GM23338 (cell line): Measurements from ENCODE around the gene MRPS10. TPM values are rescaled to one million over a fixed set of nuclear protein-coding genes. Genes with fewer than 3 reads are reported as not detected.

Experiments
- ATAC-seq: fragments of 200-7000 bp; cut with Tn5 transposase; 3 replicates; pipeline ENCODE4 v1.9.1; 2020
- DNase-seq: peaks from one replicate; pipeline ENCODE4 v3.0.0-alpha.2; 2015; ENCODE audit warnings: low spot score
- H2AFZ ChIP-seq: fragments of 200-600 bp; sonication (generic); 2 replicates; pipeline ENCODE4 v1.8.0; 2016; ENCODE audit warnings: antibody characterized with exemption, mild to moderate bottlenecking, moderate library complexity
- H3F3A ChIP-seq: fragments of 200-600 bp; sonication (generic); replicated peaks from 2 replicates; pipeline ENCODE4 v1.8.0; 2017; ENCODE audit warnings: antibody characterized with exemption, mixed run types, low read depth
- H3K27ac ChIP-seq: fragments of 200-600 bp; sonication (generic); 2 replicates; pipeline ENCODE4 v1.6.1; 2016; ENCODE audit warnings: low read depth
- H3K27me3 ChIP-seq: fragments of 200-600 bp; sonication (generic); 2 replicates; pipeline ENCODE4 v1.8.0; 2016; ENCODE audit warnings: mild to moderate bottlenecking, mixed run types, moderate library complexity; ENCODE audit not compliant: insufficient read depth
- H3K36me3 ChIP-seq: fragments of 200-600 bp; sonication (generic); 2 replicates; pipeline ENCODE4 v1.8.0; 2016; ENCODE audit warnings: mild to moderate bottlenecking; ENCODE audit not compliant: insufficient read depth
- H3K4me1 ChIP-seq: fragments of 200-600 bp; sonication (generic); 2 replicates; pipeline ENCODE4 v1.8.0; 2016; ENCODE audit warnings: mild to moderate bottlenecking, moderate library complexity; ENCODE audit not compliant: insufficient read depth
- H3K4me2 ChIP-seq: fragments of 200-600 bp; sonication (generic); 2 replicates; pipeline ENCODE4 v1.7.1; 2017; ENCODE audit warnings: mixed run types
- H3K4me3 ChIP-seq: fragments of 200-600 bp; sonication (generic); 2 replicates; pipeline ENCODE4 v1.6.1; 2016; ENCODE audit warnings: mixed run types
- H3K79me2 ChIP-seq: fragments of 200-600 bp; sonication (generic); replicated peaks from 2 replicates; pipeline ENCODE4 v1.8.0; 2017; ENCODE audit warnings: mild to moderate bottlenecking; ENCODE audit not compliant: insufficient read depth
- H3K9me2 ChIP-seq: fragments of 200-600 bp; sonication (generic); 2 replicates; pipeline ENCODE4 v1.8.0; 2017; ENCODE audit not compliant: insufficient read depth
- H4K20me1 ChIP-seq: fragments of 200-600 bp; sonication (generic); replicated peaks from 2 replicates; pipeline ENCODE4 v1.8.0; 2017; ENCODE audit warnings: mild to moderate bottlenecking; ENCODE audit not compliant: insufficient read depth
- H3K27ac Mint-ChIP-seq: 2 replicates; pipeline ENCODE4 v1.8.0; 2020; ENCODE audit warnings: inconsistent platforms, mild to moderate bottlenecking, moderate library complexity, mixed read lengths
- H3K27me3 Mint-ChIP-seq: 3 replicates; pipeline ENCODE4 v1.8.0; 2022; ENCODE audit warnings: low read depth, mild to moderate bottlenecking, moderate library complexity, mixed read lengths, inconsistent platforms; ENCODE audit not compliant: insufficient read depth, poor library complexity
- H3K36me3 Mint-ChIP-seq: 3 replicates; pipeline ENCODE4 v1.8.0; 2021; ENCODE audit warnings: low read depth, mild to moderate bottlenecking, inconsistent platforms, moderate library complexity, mixed read lengths
- H3K4me1 Mint-ChIP-seq: 3 replicates; pipeline ENCODE4 v1.8.0; 2020; ENCODE audit warnings: mild to moderate bottlenecking, inconsistent platforms, mixed read lengths
- H3K4me3 Mint-ChIP-seq: 3 replicates; pipeline ENCODE4 v1.8.0; 2021; ENCODE audit warnings: moderate library complexity, mild to moderate bottlenecking, inconsistent platforms, mixed read lengths
- H3K9me3 Mint-ChIP-seq: 3 replicates; pipeline ENCODE4 v1.8.0; 2020; ENCODE audit warnings: moderate library complexity, mild to moderate bottlenecking, inconsistent platforms, mixed read lengths
- CTCF ChIP-seq, 2 experiments: fragments of 200-600 bp in 1 of 2; sonication (generic) in 1 of 2; conservative IDR thresholded peaks; 2 replicates each; pipeline versions ENCODE4 v1.5.1 to v1.6.1; 2016 to 2017; ENCODE audit warnings: antibody characterized with exemption in 2 of 2, low read depth in 2 of 2, mild to moderate bottlenecking in 2 of 2, moderate library complexity in 1 of 2
- EZH2 ChIP-seq: fragments of 200-600 bp; sonication (generic); IDR thresholded peaks from one replicate; pipeline ENCODE4 v1.8.0; 2017; ENCODE audit warnings: antibody characterized with exemption, mild to moderate bottlenecking, low read depth; ENCODE audit not compliant: unreplicated experiment
- EZH2phosphoT487 ChIP-seq: fragments of 200-600 bp; sonication (generic); IDR thresholded peaks from one replicate; pipeline ENCODE4 v1.8.1; 2018; ENCODE audit warnings: antibody characterized with exemption; ENCODE audit not compliant: unreplicated experiment
- NANOG ChIP-seq: IDR thresholded peaks from 2 replicates; pipeline ENCODE4 v1.6.1; 2016; ENCODE audit warnings: antibody characterized with exemption, borderline replicate concordance
- POLR2AphosphoS5 ChIP-seq: IDR thresholded peaks from 2 replicates; pipeline ENCODE4 v1.6.1; 2016; ENCODE audit warnings: antibody characterized with exemption, low read depth
- STAT1 ChIP-seq: IDR thresholded peaks from one replicate; pipeline ENCODE4 v1.6.1; 2016; ENCODE audit warnings: antibody characterized with exemption; ENCODE audit not compliant: unreplicated experiment
- ZNF331 ChIP-seq: fragments of 250-450 bp; sonication (Bioruptor Pico); IDR thresholded peaks from 2 replicates; pipeline ENCODE4 v1.5.0; 2020; ENCODE audit warnings: low read depth, mild to moderate bottlenecking, moderate library complexity
- ZNF462 ChIP-seq: fragments of 250-450 bp; sonication (Bioruptor Pico); IDR thresholded peaks from 2 replicates; pipeline ENCODE4 v1.5.0; 2020; ENCODE audit warnings: mild to moderate bottlenecking, moderate library complexity
- polyA plus RNA-seq: library from polyadenylated mRNA; unstranded; fragments of >200 nt; fragmentation: Nextera tagmentation; extraction: Ambion mirVana; gene quantifications from 2 replicates; pipeline ENCODE4 v1.2.1, GENCODE V29; 2016
- total RNA-seq: library from RNA; depleted of rRNA; stranded (reverse); fragments of >200 nt; shearing (Covaris generic); gene quantifications from 2 replicates; pipeline ENCODE4 v1.2.3, GENCODE V29; 2014
- TF ChIP-seq, protein P1 (sequence below): IDR thresholded peaks from one replicate; pipeline ENCODE4 v1.6.1; 2018; ENCODE audit warnings: antibody characterized with exemption; ENCODE audit not compliant: unreplicated experiment

The MRPS10 gene
- total and polyA plus RNA-seq, 2 experiments from 2014 or later = 36.2 to 42.7 TPM

DNA sequence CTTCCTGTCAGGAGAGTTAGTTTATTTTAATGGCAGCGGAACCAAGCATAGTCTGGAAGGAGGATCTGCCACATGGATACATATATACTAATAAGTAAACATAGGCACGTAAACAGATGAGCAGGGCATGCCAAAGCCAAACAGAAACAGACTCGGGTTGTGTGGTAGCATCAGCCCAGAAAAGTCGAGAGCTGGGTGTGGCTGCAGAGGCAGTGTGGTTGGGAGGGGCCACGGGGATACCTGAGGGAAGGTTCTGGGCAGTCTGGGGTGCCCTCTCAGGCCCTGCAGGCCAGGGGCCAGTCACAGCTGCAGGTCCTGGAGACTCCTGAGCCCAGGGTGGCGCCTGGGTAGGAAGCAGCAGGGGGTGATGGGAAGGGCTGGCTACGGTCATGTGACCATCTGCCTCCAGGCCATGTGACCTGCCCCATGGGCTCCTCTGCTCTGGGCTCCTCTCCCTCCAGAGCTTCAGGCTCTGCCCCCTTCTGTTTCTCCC, 42.8 kb upstream of the MRPS10 start:
- Histone ChIP-seq H3K4me2 (peak overlapping the region; percentile 27; the same call in 1 of the 2 replicates), H3K4me3 (no peak overlapping the region), H3F3A (peaks cover 9% of the 10 kb centered on the region; the same call in 1 of the 2 replicates), H3K9me2 (peaks cover 7% of the 10 kb centered on the region; the same call in 1 of the 2 replicates), H4K20me1 (peaks cover 11% of the 10 kb centered on the region), H3K79me2 (no peaks in the 10 kb centered on the region), H3K27ac (no peak overlapping the region), H2AFZ (no peak overlapping the region), H3K36me3 (peaks cover 17% of the 10 kb centered on the region), H3K4me1 (peaks cover 36% of the 10 kb centered on the region), H3K27me3 (no peaks in the 10 kb centered on the region)
- H3K27ac Mint-ChIP-seq = no peak overlapping the region
- H3K4me1 Mint-ChIP-seq = peaks cover 51% of the 10 kb centered on the region
- ATAC-seq (peak; percentile 42), DNase-seq (peak; percentile 54)
- TF ChIP-seq STAT1 (no peak), POLR2AphosphoS5 (peak; percentile 25; the same call in 1 of the 2 replicates)
- H3K9me3 Mint-ChIP-seq = no peaks in the 10 kb centered on the region
- H3K27me3 Mint-ChIP-seq = peaks cover 17% of the 10 kb centered on the region
- no peak overlapping the region for H3K4me3 Mint-ChIP-seq
- peaks cover 30% of the 10 kb centered on the region for H3K36me3 Mint-ChIP-seq

DNA sequence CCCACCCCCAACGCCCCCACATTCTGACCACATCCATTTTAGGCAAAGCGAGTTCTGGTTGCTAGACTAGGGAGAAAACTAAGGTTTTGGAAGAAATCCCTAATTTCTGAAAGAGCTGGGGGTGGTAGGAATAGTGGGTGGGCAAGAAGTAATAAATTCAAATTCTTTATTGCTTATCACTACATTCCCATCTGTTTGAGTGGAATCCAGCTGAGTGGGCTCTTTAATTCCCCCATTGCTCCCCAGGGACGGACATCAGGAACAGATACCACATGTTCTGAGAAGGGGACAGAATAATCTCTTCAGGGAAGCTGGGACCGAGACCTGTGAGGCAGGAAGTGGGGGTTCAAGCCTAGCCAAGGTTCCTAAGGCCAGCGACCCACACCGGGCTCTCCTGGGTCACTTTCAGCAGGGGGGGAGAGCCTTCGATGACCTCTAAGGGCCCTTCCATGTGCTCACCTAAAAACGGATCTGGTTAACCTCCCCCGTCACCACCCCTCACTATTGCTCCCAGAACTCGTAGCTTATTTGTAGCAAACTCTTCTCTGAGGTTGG, 42.3 kb upstream of the MRPS10 start:
- H3K4me3 Mint-ChIP-seq = no peak overlapping the region
- Histone ChIP-seq H3K27ac (no peak overlapping the region), H4K20me1 (peaks cover 11% of the 10 kb centered on the region), H3K4me3 (no peak overlapping the region), H2AFZ (no peak overlapping the region), H3K79me2 (no peaks in the 10 kb centered on the region), H3K27me3 (no peaks in the 10 kb centered on the region), H3K36me3 (peaks cover 22% of the 10 kb centered on the region), H3K4me1 (peaks cover 36% of the 10 kb centered on the region), H3K9me2 (peaks cover 7% of the 10 kb centered on the region; the same call in 1 of the 2 replicates), H3K4me2 (no peak overlapping the region), H3F3A (peaks cover 9% of the 10 kb centered on the region; the same call in 1 of the 2 replicates)
- H3K27me3 Mint-ChIP-seq = peaks cover 17% of the 10 kb centered on the region
- ATAC-seq (no peak), DNase-seq (no peak)
- H3K36me3 Mint-ChIP-seq = peaks cover 35% of the 10 kb centered on the region
- no peak overlapping the region for H3K27ac Mint-ChIP-seq
- peaks cover 51% of the 10 kb centered on the region for H3K4me1 Mint-ChIP-seq
- no peaks in the 10 kb centered on the region for H3K9me3 Mint-ChIP-seq
- TF ChIP-seq STAT1 (no peak), EZH2phosphoT487 (no peak), EZH2 (no peak), ZNF331 (CRISPR knock-in tag) (no peak), CTCF (conservative IDR thresholded peaks at IDR 0.05; ENCODE audit: low read depth in 2 of 2) (no peak), POLR2AphosphoS5 (no peak), NANOG (no peak), ZNF462 (CRISPR knock-in tag) (no peak)
- TF ChIP-seq, protein P1, sequence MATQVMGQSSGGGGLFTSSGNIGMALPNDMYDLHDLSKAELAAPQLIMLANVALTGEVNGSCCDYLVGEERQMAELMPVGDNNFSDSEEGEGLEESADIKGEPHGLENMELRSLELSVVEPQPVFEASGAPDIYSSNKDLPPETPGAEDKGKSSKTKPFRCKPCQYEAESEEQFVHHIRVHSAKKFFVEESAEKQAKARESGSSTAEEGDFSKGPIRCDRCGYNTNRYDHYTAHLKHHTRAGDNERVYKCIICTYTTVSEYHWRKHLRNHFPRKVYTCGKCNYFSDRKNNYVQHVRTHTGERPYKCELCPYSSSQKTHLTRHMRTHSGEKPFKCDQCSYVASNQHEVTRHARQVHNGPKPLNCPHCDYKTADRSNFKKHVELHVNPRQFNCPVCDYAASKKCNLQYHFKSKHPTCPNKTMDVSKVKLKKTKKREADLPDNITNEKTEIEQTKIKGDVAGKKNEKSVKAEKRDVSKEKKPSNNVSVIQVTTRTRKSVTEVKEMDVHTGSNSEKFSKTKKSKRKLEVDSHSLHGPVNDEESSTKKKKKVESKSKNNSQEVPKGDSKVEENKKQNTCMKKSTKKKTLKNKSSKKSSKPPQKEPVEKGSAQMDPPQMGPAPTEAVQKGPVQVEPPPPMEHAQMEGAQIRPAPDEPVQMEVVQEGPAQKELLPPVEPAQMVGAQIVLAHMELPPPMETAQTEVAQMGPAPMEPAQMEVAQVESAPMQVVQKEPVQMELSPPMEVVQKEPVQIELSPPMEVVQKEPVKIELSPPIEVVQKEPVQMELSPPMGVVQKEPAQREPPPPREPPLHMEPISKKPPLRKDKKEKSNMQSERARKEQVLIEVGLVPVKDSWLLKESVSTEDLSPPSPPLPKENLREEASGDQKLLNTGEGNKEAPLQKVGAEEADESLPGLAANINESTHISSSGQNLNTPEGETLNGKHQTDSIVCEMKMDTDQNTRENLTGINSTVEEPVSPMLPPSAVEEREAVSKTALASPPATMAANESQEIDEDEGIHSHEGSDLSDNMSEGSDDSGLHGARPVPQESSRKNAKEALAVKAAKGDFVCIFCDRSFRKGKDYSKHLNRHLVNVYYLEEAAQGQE = no peak
